Measurements from ENCODE around the gene PIK3AP1.

The PIK3AP1 gene

DNA sequence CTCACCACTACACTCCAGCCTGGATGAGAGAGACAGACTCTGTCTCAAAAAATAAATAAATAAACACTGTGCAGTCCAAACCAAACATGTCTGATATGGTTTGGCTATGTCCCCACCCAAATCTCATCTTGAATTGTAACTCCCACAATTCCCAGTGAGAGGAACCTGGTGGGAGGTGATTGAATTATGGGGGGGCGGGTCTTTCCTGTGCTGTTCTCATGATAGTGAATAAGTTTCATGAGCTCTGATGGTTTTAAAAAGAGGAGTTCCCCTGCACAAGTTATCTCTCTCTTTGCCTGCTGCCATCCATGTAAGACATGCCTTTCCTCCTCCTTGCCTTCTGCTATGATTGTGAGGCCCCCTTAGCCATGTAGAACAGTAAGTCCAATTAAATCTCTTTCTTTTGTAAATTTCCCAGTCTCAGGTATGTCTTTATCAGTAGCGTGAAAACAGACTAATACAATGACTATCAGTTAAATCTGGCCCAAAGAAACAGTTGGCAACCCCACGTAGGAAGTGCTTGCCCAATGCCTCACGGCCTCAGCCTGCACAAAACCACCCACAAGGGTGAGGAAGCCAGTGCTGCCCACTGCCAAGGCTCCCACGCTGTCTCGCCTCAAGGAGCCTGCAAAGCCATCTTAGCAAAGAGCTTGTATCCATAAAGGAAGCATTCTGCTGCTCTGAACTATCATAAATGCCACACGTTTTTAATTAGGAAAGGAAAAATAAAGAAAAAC lies 64.7 kb downstream of the PIK3AP1 start:
- TF ChIP-seq EZH2 (optimal IDR thresholded peaks at IDR 0.05; ENCODE audit: low read depth, low read length) (no peak), EZH2phosphoT487 (IDR thresholded peaks at IDR 0.05; ENCODE audit: low read length) (no peak)
- TF ChIP-seq, protein P1, sequence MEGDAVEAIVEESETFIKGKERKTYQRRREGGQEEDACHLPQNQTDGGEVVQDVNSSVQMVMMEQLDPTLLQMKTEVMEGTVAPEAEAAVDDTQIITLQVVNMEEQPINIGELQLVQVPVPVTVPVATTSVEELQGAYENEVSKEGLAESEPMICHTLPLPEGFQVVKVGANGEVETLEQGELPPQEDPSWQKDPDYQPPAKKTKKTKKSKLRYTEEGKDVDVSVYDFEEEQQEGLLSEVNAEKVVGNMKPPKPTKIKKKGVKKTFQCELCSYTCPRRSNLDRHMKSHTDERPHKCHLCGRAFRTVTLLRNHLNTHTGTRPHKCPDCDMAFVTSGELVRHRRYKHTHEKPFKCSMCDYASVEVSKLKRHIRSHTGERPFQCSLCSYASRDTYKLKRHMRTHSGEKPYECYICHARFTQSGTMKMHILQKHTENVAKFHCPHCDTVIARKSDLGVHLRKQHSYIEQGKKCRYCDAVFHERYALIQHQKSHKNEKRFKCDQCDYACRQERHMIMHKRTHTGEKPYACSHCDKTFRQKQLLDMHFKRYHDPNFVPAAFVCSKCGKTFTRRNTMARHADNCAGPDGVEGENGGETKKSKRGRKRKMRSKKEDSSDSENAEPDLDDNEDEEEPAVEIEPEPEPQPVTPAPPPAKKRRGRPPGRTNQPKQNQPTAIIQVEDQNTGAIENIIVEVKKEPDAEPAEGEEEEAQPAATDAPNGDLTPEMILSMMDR (IDR thresholded peaks at IDR 0.05; ENCODE audit: low read length), result no peak
- Histone ChIP-seq H3K9me3 (replicated peaks; ENCODE audit: insufficient read depth, low read length) (no peaks in the 10 kb centered on the region), H3K27ac (ENCODE audit: low read length) (no peak overlapping the region), H3K79me2 (ENCODE audit: low read length) (no peaks in the 10 kb centered on the region), H3K36me3 (replicated peaks; ENCODE audit: insufficient read depth, low read length) (no peaks in the 10 kb centered on the region), H3K4me2 (ENCODE audit: low read depth, low read length) (no peak overlapping the region), H3K9ac (ENCODE audit: low read length) (no peak overlapping the region), H3K4me3 (ENCODE audit: low read length) (no peak overlapping the region), H3F3A (ENCODE audit: insufficient read depth, low read length) (no peaks in the 10 kb centered on the region), H3K4me1 (ENCODE audit: low read length) (0 out of 2 replicates have a peak, but pooled peaks cover 7% of the 10 kb centered on the region), H2AFZ (ENCODE audit: low read length) (no peak overlapping the region), H4K20me1 (ENCODE audit: insufficient read depth, low read length) (no peaks in the 10 kb centered on the region), H3K9me2 (replicated peaks; ENCODE audit: insufficient read depth, low read length) (no peaks in the 10 kb centered on the region), H3K27me3 (replicated peaks; ENCODE audit: insufficient read depth, low read length) (no peaks in the 10 kb centered on the region)
- DNase-seq, result no peak

DNA sequence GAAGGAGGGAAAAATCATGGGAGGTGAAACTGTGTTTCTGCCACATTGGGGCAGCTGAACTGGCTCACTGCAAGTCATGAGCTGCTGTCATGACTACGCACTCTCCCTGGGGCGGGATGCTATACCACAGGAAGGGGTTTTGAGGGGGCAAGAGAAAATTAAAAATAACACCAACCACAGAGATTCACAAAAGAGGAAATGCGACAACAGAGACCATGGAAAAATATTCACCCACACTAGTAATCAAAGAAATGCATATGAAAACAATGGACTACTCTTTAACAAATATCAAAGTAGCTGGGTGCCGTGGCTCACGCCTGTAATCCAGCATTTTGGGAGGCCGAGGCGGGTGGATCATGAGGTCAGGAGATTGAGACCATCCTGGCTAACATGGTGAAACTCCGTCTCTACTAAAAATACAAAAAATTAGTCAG lies 68.3 kb downstream of the PIK3AP1 start:
- Histone ChIP-seq H3K36me3 (replicated peaks; ENCODE audit: insufficient read depth, low read length) (no peaks in the 10 kb centered on the region), H4K20me1 (ENCODE audit: insufficient read depth, low read length) (no peaks in the 10 kb centered on the region), H3K9me2 (replicated peaks; ENCODE audit: insufficient read depth, low read length) (no peaks in the 10 kb centered on the region), H3K9ac (ENCODE audit: low read length) (no peak overlapping the region), H3K4me2 (ENCODE audit: low read depth, low read length) (no peak overlapping the region), H3K4me3 (ENCODE audit: low read length) (no peak overlapping the region), H3K4me1 (ENCODE audit: low read length) (no peaks in the 10 kb centered on the region), H3K79me2 (ENCODE audit: low read length) (no peaks in the 10 kb centered on the region), H3K9me3 (replicated peaks; ENCODE audit: insufficient read depth, low read length) (no peaks in the 10 kb centered on the region), H3K27me3 (replicated peaks; ENCODE audit: insufficient read depth, low read length) (no peaks in the 10 kb centered on the region), H2AFZ (ENCODE audit: low read length) (no peak overlapping the region), H3F3A (ENCODE audit: insufficient read depth, low read length) (no peaks in the 10 kb centered on the region), H3K27ac (ENCODE audit: low read length) (no peak overlapping the region)
- no peak for DNase-seq
- TF ChIP-seq EZH2 (optimal IDR thresholded peaks at IDR 0.05; ENCODE audit: low read depth, low read length) (no peak), EZH2phosphoT487 (IDR thresholded peaks at IDR 0.05; ENCODE audit: low read length) (no peak)
- TF ChIP-seq, protein P1 (IDR thresholded peaks at IDR 0.05; ENCODE audit: low read length), result no peak

DNA sequence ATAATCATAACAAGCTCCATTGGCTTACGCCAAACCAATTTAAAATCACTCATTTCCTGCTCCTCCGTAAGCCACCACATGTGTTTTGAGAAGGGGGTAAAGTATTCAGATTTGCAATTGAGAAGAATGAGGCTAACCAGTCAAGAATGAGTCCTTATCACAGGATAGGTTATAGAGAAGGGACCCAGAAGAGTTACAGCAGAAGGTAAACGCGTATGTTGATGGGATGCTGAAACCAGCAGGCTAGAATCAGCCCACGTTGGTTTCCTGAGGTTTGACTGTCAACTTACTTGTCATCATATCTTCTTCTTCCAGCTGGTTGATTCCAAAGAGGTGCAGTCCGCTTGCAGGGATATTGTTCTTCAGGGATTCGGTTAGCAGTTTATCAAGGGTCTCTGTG lies 69.4 kb downstream of the PIK3AP1 start:
- no peak overlapping the region for H3K27ac ChIP-seq (ENCODE audit: low read length)
- no peak overlapping the region for H2AFZ ChIP-seq (ENCODE audit: low read length)
- H3F3A ChIP-seq (ENCODE audit: insufficient read depth, low read length), result no peaks in the 10 kb centered on the region
- H3K4me3 ChIP-seq (ENCODE audit: low read length), result no peak overlapping the region
- no peaks in the 10 kb centered on the region for H3K79me2 ChIP-seq (ENCODE audit: low read length)
- H3K36me3 ChIP-seq (replicated peaks; ENCODE audit: insufficient read depth, low read length), result no peaks in the 10 kb centered on the region
- no peaks in the 10 kb centered on the region for H3K27me3 ChIP-seq (replicated peaks; ENCODE audit: insufficient read depth, low read length)
- H3K9me2 ChIP-seq (replicated peaks; ENCODE audit: insufficient read depth, low read length), result no peaks in the 10 kb centered on the region
- H3K4me1 ChIP-seq (ENCODE audit: low read length), result no peaks in the 10 kb centered on the region
- H4K20me1 ChIP-seq (ENCODE audit: insufficient read depth, low read length), result no peaks in the 10 kb centered on the region
- H3K9ac ChIP-seq (ENCODE audit: low read length), result no peak overlapping the region
- DNase-seq, result no peak
- TF ChIP-seq, protein P1 (IDR thresholded peaks at IDR 0.05; ENCODE audit: low read length), result no peak
- no peak for TF ChIP-seq EZH2phosphoT487 (IDR thresholded peaks at IDR 0.05; ENCODE audit: low read length)
- no peak for TF ChIP-seq EZH2 (optimal IDR thresholded peaks at IDR 0.05; ENCODE audit: low read depth, low read length)
- H3K4me2 ChIP-seq (ENCODE audit: low read depth, low read length), result no peak overlapping the region
- H3K9me3 ChIP-seq (replicated peaks; ENCODE audit: insufficient read depth, low read length), result no peaks in the 10 kb centered on the region
